ENCODE measurements around the gene PISD.

The PISD gene

DNA sequence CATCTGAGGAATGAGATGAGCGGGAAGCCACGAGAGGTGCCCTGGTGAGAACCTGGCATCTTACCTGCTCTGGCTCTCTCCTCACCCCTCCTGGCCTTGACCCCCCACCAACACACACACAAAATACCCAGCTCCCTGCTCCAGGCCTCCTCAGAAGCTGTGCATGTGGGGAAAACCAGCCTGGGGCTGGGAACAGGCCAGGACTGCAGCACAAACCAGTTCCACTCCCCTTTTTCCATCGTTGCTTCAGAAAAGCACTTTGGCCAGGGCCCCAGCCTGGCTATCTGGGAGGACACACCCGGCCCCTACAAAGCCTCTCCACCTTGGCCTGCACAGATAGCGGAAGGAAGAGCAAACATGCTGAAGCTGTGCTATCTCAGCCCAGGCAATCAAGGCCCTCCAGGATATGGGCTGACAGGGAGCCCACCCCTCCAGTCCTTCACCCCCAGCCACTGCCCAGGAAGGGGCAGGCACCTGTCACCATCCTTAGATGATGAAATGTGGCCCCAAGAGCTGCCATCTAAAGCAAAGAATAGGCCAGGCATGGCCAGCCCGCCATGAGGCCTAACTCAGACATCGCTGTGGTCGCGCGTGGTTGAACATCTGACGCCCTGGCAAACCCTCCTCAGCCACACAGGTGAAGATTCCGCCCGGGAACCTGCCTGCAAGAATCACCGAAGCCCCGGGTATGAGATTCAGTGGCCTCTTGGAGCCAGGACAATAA is 35.4 kb downstream of the PISD start:
- Histone ChIP-seq H3K4me1 (ENCODE audit: insufficient read depth, low read length, poor library complexity, severe bottlenecking) (peaks cover 36% of the 10 kb centered on the region), H3K4me3 (ENCODE audit: low read length, poor library complexity, severe bottlenecking) (no peak overlapping the region), H3K9me3 (ENCODE audit: insufficient read depth, low read depth, low read length) (no peaks in the 10 kb centered on the region), H3K9me2 (replicated peaks; ENCODE audit: low read depth, low read length) (no peaks in the 10 kb centered on the region), H3K9ac (ENCODE audit: low read depth, low read length, poor library complexity, severe bottlenecking) (no peak overlapping the region), H4K20me1 (ENCODE audit: insufficient read depth, low read length, poor library complexity, severe bottlenecking) (peaks cover 55% of the 10 kb centered on the region), H3F3A (ENCODE audit: low read depth) (no peaks in the 10 kb centered on the region; the same call in 1 of the 2 replicates), H3K79me2 (ENCODE audit: insufficient read depth, low read length) (peaks cover 88% of the 10 kb centered on the region), H3K4me2 (ENCODE audit: low read depth, low read length, poor library complexity, severe bottlenecking) (no peak overlapping the region), H3K36me3 (ENCODE audit: insufficient read depth, low read length) (peaks cover 28% of the 10 kb centered on the region), H2AFZ (ENCODE audit: low read length) (no peak overlapping the region), H3K27me3 (ENCODE audit: insufficient read depth, low read length, poor library complexity, severe bottlenecking) (no peaks in the 10 kb centered on the region)
- TF ChIP-seq, protein P1, sequence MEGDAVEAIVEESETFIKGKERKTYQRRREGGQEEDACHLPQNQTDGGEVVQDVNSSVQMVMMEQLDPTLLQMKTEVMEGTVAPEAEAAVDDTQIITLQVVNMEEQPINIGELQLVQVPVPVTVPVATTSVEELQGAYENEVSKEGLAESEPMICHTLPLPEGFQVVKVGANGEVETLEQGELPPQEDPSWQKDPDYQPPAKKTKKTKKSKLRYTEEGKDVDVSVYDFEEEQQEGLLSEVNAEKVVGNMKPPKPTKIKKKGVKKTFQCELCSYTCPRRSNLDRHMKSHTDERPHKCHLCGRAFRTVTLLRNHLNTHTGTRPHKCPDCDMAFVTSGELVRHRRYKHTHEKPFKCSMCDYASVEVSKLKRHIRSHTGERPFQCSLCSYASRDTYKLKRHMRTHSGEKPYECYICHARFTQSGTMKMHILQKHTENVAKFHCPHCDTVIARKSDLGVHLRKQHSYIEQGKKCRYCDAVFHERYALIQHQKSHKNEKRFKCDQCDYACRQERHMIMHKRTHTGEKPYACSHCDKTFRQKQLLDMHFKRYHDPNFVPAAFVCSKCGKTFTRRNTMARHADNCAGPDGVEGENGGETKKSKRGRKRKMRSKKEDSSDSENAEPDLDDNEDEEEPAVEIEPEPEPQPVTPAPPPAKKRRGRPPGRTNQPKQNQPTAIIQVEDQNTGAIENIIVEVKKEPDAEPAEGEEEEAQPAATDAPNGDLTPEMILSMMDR (conservative IDR thresholded peaks at IDR 0.05; ENCODE audit: low read length), result no peak

DNA sequence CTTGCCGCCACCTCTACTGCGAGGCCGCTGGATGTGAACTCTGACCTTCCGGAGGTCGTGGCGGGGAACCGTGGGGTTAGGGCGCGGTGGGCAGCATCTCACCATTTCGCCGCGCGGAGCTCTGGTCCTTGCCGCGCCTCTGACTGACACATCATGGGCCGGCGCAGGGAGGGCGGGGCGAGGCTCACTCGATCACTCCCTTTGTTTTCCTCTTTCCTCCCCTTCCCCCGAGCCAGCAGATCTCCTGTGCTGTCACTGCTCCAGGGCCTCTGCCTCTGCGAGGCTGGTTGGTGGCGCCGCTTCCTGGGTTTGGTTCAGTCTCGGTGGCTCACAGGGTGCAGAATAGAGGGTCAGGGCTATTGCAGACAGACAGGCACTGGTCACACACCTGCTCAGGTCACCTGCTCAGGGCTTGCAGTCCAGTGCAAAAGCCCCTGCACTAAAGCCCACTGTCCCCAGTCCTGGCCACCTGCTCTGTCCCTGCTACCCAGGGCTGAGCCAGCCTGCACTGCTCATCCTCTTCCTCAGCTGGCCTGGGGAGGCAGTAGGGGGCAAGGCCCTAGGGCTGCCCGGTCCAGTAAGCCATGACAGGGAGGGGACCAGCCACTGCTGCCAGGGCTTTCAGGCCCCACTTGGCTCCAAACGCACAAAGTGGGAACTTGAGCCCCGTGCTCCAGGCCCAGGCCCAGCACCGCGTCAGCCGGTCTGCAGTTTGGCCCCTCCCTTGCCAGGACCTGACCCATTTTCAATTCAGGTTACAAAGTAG is 36.2 kb downstream of the PISD start:
- TF ChIP-seq EZH2phosphoT487 (IDR thresholded peaks at IDR 0.05; ENCODE audit: borderline replicate concordance), result no peak
- TF ChIP-seq, protein P1 (conservative IDR thresholded peaks at IDR 0.05; ENCODE audit: low read length), result no peak
- Histone ChIP-seq H3F3A (ENCODE audit: low read depth) (no peaks in the 10 kb centered on the region), H3K9me2 (replicated peaks; ENCODE audit: low read depth, low read length) (no peaks in the 10 kb centered on the region), H2AFZ (ENCODE audit: low read length) (no peak overlapping the region), H3K36me3 (ENCODE audit: insufficient read depth, low read length) (peaks cover 35% of the 10 kb centered on the region), H3K9me3 (ENCODE audit: insufficient read depth, low read depth, low read length) (no peaks in the 10 kb centered on the region), H3K79me2 (ENCODE audit: insufficient read depth, low read length) (peaks cover 81% of the 10 kb centered on the region), H3K27me3 (ENCODE audit: insufficient read depth, low read length, poor library complexity, severe bottlenecking) (no peaks in the 10 kb centered on the region), H3K9ac (ENCODE audit: low read depth, low read length, poor library complexity, severe bottlenecking) (no peak overlapping the region), H4K20me1 (ENCODE audit: insufficient read depth, low read length, poor library complexity, severe bottlenecking) (peaks cover 55% of the 10 kb centered on the region), H3K4me1 (ENCODE audit: insufficient read depth, low read length, poor library complexity, severe bottlenecking) (peaks cover 28% of the 10 kb centered on the region), H3K4me2 (ENCODE audit: low read depth, low read length, poor library complexity, severe bottlenecking) (no peak overlapping the region), H3K4me3 (ENCODE audit: low read length, poor library complexity, severe bottlenecking) (no peak overlapping the region)

DNA sequence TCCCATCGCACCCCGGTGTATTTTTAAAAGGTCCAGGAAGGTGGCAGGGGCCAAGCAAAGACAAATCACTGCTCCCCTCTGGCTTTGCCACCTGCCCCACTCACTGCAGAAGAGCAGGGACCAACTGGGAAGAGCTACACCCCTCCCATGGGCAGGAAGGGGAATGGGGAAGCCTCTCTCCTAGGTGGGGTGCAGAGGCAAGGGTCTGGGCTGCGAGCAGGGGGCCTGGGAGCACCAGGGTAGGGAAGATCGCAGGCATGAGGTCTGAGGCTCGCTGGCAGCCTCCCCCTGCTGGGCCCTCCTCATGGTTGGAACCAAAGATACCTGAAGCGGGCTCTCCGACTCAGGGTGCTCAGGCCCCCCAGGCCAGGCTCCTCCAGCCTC is 36.8 kb downstream of the PISD start:
- Histone ChIP-seq H3K9me3 (ENCODE audit: insufficient read depth, low read depth, low read length) (no peaks in the 10 kb centered on the region), H3K4me2 (ENCODE audit: low read depth, low read length, poor library complexity, severe bottlenecking) (no peak overlapping the region)

More for the DNA sequence above, 36.8 kb downstream of the PISD start:
- peaks cover 28% of the 10 kb centered on the region for H3K4me1 ChIP-seq (ENCODE audit: insufficient read depth, low read length, poor library complexity, severe bottlenecking)
- no peaks in the 10 kb centered on the region for H3K27me3 ChIP-seq (ENCODE audit: insufficient read depth, low read length, poor library complexity, severe bottlenecking)
- H3K4me3 ChIP-seq (ENCODE audit: low read length, poor library complexity, severe bottlenecking), result no peak overlapping the region
- H3K36me3 ChIP-seq (ENCODE audit: insufficient read depth, low read length), result peaks cover 41% of the 10 kb centered on the region
- no peak for TF ChIP-seq EZH2phosphoT487 (IDR thresholded peaks at IDR 0.05; ENCODE audit: borderline replicate concordance)
- TF ChIP-seq, protein P1 (conservative IDR thresholded peaks at IDR 0.05; ENCODE audit: low read length), result no peak
- no peaks in the 10 kb centered on the region for H3F3A ChIP-seq (ENCODE audit: low read depth)
- no peaks in the 10 kb centered on the region for H3K9me2 ChIP-seq (replicated peaks; ENCODE audit: low read depth, low read length)
- peaks cover 55% of the 10 kb centered on the region for H4K20me1 ChIP-seq (ENCODE audit: insufficient read depth, low read length, poor library complexity, severe bottlenecking)
- H3K79me2 ChIP-seq (ENCODE audit: insufficient read depth, low read length), result peaks cover 80% of the 10 kb centered on the region
- H2AFZ ChIP-seq (ENCODE audit: low read length), result no peak overlapping the region
- H3K9ac ChIP-seq (ENCODE audit: low read depth, low read length, poor library complexity, severe bottlenecking), result no peak overlapping the region
